ENCODE measurements around the gene GNB1L. TPM values are rescaled to one million over a fixed set of nuclear protein-coding genes. Genes with fewer than 3 reads are reported as not detected.

The GNB1L gene
- total and polyA plus RNA-seq, 7 experiments from 2014 or later: 4.2 to 20.8 (median 10.6) TPM

DNA sequence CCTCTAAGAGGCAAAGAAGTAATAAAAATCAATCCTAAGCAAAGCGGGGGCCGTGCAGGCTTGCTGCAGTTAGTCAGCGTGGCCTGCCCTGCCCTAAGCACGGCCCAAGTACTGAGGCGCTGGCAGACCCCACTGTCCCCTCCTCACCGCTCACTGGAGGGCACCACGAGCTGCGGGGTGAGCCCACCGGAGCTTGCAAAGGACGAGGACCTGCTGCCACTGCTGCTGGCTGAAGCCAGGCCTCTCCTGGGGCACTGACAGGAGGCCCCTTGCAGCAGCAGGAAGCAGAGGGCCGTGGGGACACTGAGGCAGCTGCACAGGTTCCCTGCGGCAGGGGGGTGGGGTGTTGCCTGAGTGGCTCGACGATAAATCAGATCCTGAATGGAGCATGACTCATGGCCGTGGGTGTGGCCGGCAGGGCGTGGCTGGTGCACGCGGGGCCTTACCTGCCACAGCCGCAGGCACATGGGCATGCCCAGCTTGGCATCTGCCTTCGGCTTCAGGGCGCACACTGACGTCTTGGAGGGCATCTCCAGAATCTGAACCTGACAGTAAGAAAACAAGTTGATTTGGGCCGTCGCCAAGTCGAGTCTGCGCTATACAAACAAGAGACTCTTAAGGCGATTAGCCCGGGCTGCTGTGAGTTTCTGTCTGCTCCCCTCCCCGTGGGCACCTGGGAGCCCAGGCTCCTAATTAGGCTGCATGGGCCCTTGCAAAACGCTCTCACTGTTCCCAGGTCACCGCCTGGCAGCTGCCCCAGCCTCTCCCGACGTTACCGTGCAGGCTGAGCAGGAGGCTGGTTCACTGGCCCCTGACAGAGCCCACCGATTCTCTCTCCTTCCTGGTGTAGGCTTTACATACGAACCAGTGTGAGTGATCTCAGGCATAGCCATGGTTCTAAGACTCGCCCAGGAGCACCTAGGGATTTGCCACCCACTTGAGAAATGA, 48.2 kb downstream of the GNB1L start:
- intact Hi-C loops (cut with micrococcal nuclease): no loop called here

DNA sequence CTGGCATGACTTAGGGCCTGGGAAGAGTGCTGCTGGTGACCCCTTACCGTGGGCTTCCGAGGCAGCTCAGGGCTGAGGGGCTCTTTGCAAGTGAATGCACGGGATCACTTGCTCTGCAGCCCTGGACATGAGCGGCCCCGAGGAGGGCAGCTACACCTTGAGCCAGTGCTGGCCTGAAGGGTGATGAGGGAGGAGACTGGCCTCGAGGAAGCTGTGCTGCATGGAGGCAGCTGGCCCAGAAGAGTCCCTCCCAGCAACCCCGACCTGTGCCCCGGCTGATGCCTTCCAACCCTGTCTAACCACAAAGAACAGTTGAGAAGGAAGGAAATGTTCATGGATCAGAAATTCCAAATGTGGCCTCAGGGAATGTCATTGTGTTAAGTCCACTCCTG, 48.9 kb downstream of the GNB1L start:
- Mint-ChIP-seq H3K4me1 (peaks cover 0 to 8% (median 3%) of the 10 kb centered on the region in 7 donors), H3K27ac (no peak overlapping the region), H3K9me3 (no peaks in the 10 kb centered on the region), H3K4me3 (no peak overlapping the region), H3K36me3 (peaks cover 0 to 21% (median 4%) of the 10 kb centered on the region in 5 donors), H3K27me3 (no peaks in the 10 kb centered on the region)
- intact Hi-C loops (cut with micrococcal nuclease): no loop called here
- Histone ChIP-seq H3K4me3 (ENCODE audit: low read length) (no peak overlapping the region), H3K4me1 (ENCODE audit: control insufficient read depth in 2 of 2, insufficient read depth in 2 of 2, low read length in 2 of 2) (peaks cover 0 to 10% of the 10 kb centered on the region in 2 donors), H3K27ac (ENCODE audit: low read depth, low read length) (no peak overlapping the region), H3K36me3 (ENCODE audit: control insufficient read depth in 2 of 3, insufficient read depth in 3 of 3, low read length in 3 of 3) (peaks cover 0 to 65% (median 0%) of the 10 kb centered on the region in 3 experiments), H3K27me3 (ENCODE audit: control insufficient read depth in 2 of 2, insufficient read depth in 2 of 2, low read length in 2 of 2) (no peaks in the 10 kb centered on the region), H3K9me3 (ENCODE audit: control insufficient read depth in 2 of 3, low read length in 3 of 3) (no peaks in the 10 kb centered on the region)
- ChIA-PET POLR2A (no interaction called here), CTCF (interaction anchor here (0.5 kb wide), 1 partner anchor 128 kb away, joined by 3 read pairs; no protein-coding TSS in a partner anchor)
- no peak for DNase-seq
- ATAC-seq: no peak

More for the DNA sequence above, 48.2 kb downstream of the GNB1L start:
- H3K27me3 Mint-ChIP-seq: no peaks in the 10 kb centered on the region
- peaks cover 0 to 12% (median 8%) of the 10 kb centered on the region in 7 donors for H3K4me1 Mint-ChIP-seq
- no peaks in the 10 kb centered on the region for H3K9me3 ChIP-seq (ENCODE audit: control insufficient read depth in 2 of 3, low read length in 3 of 3)
- DNase-seq (no peak), ATAC-seq (no peak)
- ChIA-PET CTCF (interaction anchor here (0.5 kb wide), 1 partner anchor 127 kb away, joined by 3 read pairs; no protein-coding TSS in a partner anchor), POLR2A (no interaction called here)
- no peak overlapping the region for H3K27ac Mint-ChIP-seq
- no peak overlapping the region for H3K27ac ChIP-seq (ENCODE audit: low read depth, low read length)
- no peaks in the 10 kb centered on the region for H3K9me3 Mint-ChIP-seq
- no peak overlapping the region for H3K4me3 Mint-ChIP-seq
- peaks cover 0 to 20% (median 4%) of the 10 kb centered on the region in 5 donors for H3K36me3 Mint-ChIP-seq
- no peak overlapping the region for H3K4me3 ChIP-seq (ENCODE audit: low read length)
- no peaks in the 10 kb centered on the region for H3K27me3 ChIP-seq (ENCODE audit: control insufficient read depth in 2 of 2, insufficient read depth in 2 of 2, low read length in 2 of 2)
- peaks cover 0 to 13% of the 10 kb centered on the region in 2 donors for H3K4me1 ChIP-seq (ENCODE audit: control insufficient read depth in 2 of 2, insufficient read depth in 2 of 2, low read length in 2 of 2)
- H3K36me3 ChIP-seq (ENCODE audit: control insufficient read depth in 2 of 3, insufficient read depth in 3 of 3, low read length in 3 of 3): peaks cover 0 to 58% (median 0%) of the 10 kb centered on the region in 3 experiments

DNA sequence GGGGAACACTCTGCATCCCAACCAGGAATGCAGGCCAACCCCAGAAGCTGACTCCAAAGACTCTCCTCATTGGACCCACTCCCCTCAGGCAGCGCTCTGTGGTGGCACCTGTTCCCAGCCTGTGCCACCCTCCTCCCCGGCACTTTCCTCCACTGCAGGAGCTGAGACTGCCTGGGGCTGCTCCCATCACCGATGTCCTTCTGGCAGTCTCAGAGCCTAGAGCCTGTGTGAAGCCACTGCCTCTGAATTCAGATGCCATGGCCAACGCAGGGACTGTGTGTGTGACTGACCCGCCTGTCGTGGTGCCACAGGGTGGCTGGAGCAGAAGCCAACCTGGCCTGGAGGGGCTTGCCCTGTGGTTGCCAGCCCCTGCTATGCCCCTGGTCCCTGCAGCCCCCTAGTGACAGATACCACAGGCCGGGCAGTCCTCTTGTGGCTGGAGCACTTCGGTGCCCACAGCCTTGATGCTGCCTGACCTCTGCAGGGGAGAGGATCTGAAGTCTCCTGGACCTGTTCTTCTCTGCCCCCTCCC, 50.9 kb downstream of the GNB1L start:
- intact Hi-C loops (cut with micrococcal nuclease): no loop called here
- Histone ChIP-seq H3K9me3 (ENCODE audit: control insufficient read depth in 2 of 3, low read length in 3 of 3) (no peaks in the 10 kb centered on the region), H3K4me3 (ENCODE audit: low read length) (no peak overlapping the region), H3K4me1 (ENCODE audit: control insufficient read depth in 2 of 2, insufficient read depth in 2 of 2, low read length in 2 of 2) (no peaks in the 10 kb centered on the region), H3K27me3 (ENCODE audit: control insufficient read depth in 2 of 2, insufficient read depth in 2 of 2, low read length in 2 of 2) (no peaks in the 10 kb centered on the region), H3K36me3 (ENCODE audit: control insufficient read depth in 2 of 3, insufficient read depth in 3 of 3, low read length in 3 of 3) (peaks cover 0 to 72% (median 0%) of the 10 kb centered on the region in 3 experiments), H3K27ac (ENCODE audit: low read depth, low read length) (no peak overlapping the region)
- no peak for DNase-seq
- Mint-ChIP-seq H3K27ac (no peak overlapping the region), H3K9me3 (no peaks in the 10 kb centered on the region), H3K4me1 (peaks cover 0 to 3% (median 0%) of the 10 kb centered on the region in 7 donors), H3K27me3 (no peaks in the 10 kb centered on the region), H3K36me3 (peaks cover 0 to 26% (median 8%) of the 10 kb centered on the region in 5 donors), H3K4me3 (no peak overlapping the region)
- no peak for ATAC-seq
- ChIA-PET CTCF (no interaction called here), POLR2A (no interaction called here)

DNA sequence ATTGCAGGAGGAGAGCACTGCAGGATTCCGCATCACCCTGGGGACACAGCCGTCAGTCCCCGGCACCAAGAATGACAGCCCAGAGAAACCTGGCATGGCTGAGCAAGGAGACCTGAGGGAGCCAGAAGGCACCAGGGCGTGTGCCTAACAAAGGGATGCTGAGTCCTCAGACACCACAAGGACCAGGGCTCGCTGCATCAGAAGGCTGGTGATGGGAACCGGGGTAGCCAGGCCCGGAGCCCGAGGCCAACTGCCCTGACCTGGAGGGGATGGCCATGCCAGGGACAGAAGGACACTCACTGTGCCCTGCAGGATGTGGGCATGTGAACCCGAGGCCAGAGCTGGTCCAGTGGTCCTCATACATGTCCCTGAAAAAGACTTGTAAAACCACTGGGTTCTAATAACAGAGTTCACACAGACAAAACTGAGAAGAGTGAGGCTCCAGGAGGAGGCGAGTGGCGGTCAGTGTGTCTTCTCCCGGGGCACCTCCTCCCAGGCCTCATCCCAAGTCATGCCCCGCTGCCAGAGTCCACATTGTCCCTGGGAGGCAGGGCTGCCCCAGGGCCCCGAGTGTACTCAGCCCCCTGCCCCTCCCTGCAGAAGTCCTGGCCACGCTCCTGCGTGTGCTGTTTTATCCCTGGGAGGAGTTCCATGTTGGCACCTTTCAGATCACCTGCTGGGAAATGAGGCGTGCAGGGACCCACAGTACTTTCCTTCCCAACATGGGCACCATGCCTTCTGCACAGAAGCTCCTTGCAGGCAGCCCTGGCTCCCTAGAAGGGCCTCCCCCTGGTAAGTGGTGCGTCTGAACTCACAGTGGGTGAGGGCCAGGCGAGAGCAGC, 51.6 kb downstream of the GNB1L start:
- Mint-ChIP-seq H3K4me3 (no peak overlapping the region), H3K36me3 (peaks cover 0 to 26% (median 8%) of the 10 kb centered on the region in 5 donors), H3K9me3 (no peaks in the 10 kb centered on the region), H3K27me3 (no peaks in the 10 kb centered on the region), H3K4me1 (peaks cover 0 to 2% (median 0%) of the 10 kb centered on the region in 7 donors), H3K27ac (no peak overlapping the region)
- ChIA-PET POLR2A (no interaction called here), CTCF (no interaction called here)
- DNase-seq: no peak
- intact Hi-C loops (cut with micrococcal nuclease): no loop called here
- H3K27me3 ChIP-seq (ENCODE audit: control insufficient read depth in 2 of 2, insufficient read depth in 2 of 2, low read length in 2 of 2): no peaks in the 10 kb centered on the region
- no peak overlapping the region for H3K4me3 ChIP-seq (ENCODE audit: low read length)
- H3K9me3 ChIP-seq (ENCODE audit: control insufficient read depth in 2 of 3, low read length in 3 of 3): no peaks in the 10 kb centered on the region
- peaks cover 0 to 66% (median 0%) of the 10 kb centered on the region in 3 experiments for H3K36me3 ChIP-seq (ENCODE audit: control insufficient read depth in 2 of 3, insufficient read depth in 3 of 3, low read length in 3 of 3)
- H3K4me1 ChIP-seq (ENCODE audit: control insufficient read depth in 2 of 2, insufficient read depth in 2 of 2, low read length in 2 of 2): no peaks in the 10 kb centered on the region
- ATAC-seq: no peak
- H3K27ac ChIP-seq (ENCODE audit: low read depth, low read length): no peak overlapping the region

DNA sequence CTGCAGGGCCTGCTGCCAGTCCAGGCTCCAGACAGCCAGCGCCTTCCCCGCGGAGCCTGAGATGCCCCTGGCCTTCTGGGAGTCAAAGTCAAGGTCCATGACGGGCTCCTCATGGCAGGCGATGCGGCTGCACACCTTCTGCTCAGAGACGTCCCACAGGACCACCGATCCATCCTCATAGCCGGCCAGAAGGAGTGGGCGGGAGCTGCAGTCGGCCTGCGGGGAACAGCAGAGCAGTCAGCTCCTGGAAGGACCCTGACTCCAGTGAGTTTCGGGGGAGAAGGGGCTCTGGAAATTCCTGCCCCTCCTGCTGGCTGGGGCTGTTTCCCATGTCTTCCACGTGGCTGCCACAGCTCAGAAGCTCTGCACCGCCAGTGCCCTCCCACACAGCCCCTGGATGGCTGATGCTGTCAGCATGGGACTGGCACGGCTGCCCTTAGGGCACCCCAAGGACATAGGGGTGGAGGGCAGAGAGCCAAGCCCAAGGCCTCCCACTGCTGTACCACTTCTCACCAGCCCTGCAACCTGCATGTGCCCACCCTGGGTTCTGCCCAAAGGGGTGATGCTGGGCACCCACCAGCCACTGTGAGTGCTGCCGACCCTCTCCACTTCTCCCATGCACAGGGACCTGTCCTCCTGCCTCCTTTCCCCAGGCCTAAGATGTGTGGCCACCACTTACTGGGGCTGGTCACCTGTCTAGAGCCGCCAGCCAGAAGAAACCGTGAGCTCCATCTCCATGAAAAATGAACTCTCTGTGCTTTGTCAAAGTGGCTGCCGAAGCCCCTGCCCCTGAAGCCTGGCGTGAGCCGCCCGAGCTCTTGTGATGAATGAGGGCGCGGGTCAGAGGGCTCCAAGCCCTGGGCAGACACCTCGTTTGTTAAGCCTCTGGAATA, 52.4 kb downstream of the GNB1L start:
- H3K4me3 ChIP-seq (ENCODE audit: low read length): no peak overlapping the region
- no peak for DNase-seq
- peaks cover 0 to 26% (median 8%) of the 10 kb centered on the region in 5 donors for H3K36me3 Mint-ChIP-seq
- H3K27me3 Mint-ChIP-seq: no peaks in the 10 kb centered on the region
- H3K4me1 Mint-ChIP-seq: peaks cover 0 to 1% (median 0%) of the 10 kb centered on the region in 7 donors
- H3K4me1 ChIP-seq (ENCODE audit: control insufficient read depth in 2 of 2, insufficient read depth in 2 of 2, low read length in 2 of 2): no peaks in the 10 kb centered on the region
- intact Hi-C loops (cut with micrococcal nuclease): no loop called here
- peaks cover 0 to 66% (median 0%) of the 10 kb centered on the region in 3 experiments for H3K36me3 ChIP-seq (ENCODE audit: control insufficient read depth in 2 of 3, insufficient read depth in 3 of 3, low read length in 3 of 3)
- ChIA-PET CTCF (no interaction called here), POLR2A (no interaction called here)
- no peak overlapping the region for H3K27ac ChIP-seq (ENCODE audit: low read depth, low read length)
- no peaks in the 10 kb centered on the region for H3K27me3 ChIP-seq (ENCODE audit: control insufficient read depth in 2 of 2, insufficient read depth in 2 of 2, low read length in 2 of 2)
- H3K27ac Mint-ChIP-seq: no peak overlapping the region
- no peak for ATAC-seq
- no peaks in the 10 kb centered on the region for H3K9me3 ChIP-seq (ENCODE audit: control insufficient read depth in 2 of 3, low read length in 3 of 3)
- no peaks in the 10 kb centered on the region for H3K9me3 Mint-ChIP-seq
- H3K4me3 Mint-ChIP-seq: no peak overlapping the region
